IPS-18c (cell line): ENCODE measurements around the gene UBAP2.

Experiments
- H3K4me3 ChIP-seq: 2 replicates; pipeline ENCODE4 v1.7.0; 2013; ENCODE audit warnings: low read depth, mild to moderate bottlenecking, low read length, moderate library complexity; ENCODE audit not compliant: insufficient read depth
- H3K9me3 ChIP-seq: one replicate; pipeline ENCODE4 v1.6.1; 2013; ENCODE audit warnings: mild to moderate bottlenecking, low read length, moderate library complexity; ENCODE audit not compliant: control insufficient read depth, insufficient read depth

UBAP2 gene

DNA sequence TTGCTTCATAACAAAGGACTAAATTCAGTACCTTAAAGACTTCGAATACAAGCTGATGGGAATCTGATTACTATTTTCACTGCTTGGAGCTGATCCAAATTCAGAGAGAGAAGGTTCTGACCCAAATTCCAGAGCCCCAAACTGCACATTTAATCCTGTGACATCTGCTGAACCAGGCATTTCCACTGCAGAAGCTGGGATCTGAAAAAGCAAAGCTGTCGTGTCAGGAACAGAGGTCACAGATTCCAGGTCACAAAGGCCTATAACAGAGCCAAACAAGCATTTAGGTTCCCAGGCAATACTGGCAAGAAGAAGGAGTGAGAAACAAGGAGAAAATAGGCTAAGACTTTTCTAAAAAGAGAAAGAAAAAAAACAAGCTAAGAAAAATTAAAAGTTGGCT is 105.3 kb downstream of the UBAP2 start:
- no peak overlapping the region for H3K4me3 ChIP-seq
- H3K9me3 ChIP-seq = no peaks in the 10 kb centered on the region

DNA sequence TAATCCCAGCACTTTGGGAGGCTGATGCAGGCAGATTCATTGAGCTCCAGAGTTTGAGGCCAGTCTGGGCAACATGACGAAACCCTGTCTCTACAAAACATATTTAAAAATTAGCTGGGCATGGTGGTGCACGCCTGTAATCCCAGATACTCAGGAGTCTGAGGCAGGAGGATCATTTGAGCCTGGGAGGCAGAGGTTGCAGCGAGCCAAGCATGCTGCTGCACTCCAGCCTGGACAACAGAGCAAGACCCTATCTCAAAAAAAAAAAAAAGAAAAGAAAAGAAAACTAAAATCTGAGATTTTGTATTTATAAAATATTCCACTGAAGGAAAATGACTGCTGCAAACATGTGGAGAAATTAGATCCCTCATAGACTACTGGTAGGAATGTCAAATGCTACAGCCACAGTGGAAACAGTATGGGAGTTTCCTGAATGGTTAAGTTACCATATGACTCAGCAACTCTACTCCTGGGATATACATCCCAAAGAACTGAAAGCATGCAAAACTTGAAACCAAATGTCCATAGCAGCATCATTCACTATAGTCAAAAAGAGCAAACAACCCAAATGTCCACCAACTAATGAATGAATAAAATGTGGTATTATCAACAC is 106.1 kb downstream of the UBAP2 start:
- Histone ChIP-seq H3K4me3 (no peak overlapping the region), H3K9me3 (no peaks in the 10 kb centered on the region)

DNA sequence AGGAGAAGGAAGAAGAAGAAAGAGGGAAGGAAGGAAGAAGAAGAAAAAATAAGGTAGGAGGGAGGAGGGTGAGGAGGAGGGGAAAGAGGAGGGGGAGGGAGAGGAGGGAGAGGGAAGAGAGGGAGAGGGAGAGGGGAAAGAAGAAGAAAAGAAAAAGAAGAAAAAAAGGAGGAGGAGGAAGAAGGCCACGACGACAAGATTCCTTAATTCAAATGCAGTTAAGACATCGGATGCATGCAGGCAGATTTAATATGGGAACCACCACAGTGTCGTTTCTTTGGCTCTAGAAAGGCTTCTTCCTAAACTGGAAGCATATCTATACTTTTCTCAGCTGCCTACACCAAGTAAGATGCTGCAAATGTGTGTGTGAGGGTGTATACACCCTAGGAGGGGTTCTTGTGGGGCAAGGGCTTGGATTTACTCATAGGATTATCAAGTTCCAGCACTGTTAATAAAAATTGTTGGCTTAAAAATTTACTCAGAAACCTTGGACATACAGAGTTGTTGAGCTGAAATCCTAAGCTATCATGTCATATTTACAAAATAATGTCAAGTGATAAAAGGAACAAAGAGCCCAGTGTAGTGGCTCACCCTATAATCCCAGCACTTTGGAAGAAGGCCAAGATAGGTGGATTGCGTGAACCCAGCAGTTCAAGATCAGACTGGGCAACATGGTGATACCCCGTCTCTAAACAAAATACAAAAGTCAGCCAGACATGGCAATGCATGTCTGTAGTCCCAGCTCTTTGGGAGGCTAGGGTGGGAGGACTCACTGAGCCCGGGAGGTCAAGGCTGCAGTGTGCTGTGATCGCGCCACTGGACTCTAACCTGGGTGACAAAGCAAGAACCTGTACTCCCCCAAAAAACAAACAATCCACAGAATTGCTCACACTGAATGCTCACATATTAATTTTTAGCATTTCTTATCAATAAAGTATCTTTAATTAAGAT is 108.5 kb downstream of the UBAP2 start:
- H3K4me3 ChIP-seq = no peak overlapping the region
- no peaks in the 10 kb centered on the region for H3K9me3 ChIP-seq

DNA sequence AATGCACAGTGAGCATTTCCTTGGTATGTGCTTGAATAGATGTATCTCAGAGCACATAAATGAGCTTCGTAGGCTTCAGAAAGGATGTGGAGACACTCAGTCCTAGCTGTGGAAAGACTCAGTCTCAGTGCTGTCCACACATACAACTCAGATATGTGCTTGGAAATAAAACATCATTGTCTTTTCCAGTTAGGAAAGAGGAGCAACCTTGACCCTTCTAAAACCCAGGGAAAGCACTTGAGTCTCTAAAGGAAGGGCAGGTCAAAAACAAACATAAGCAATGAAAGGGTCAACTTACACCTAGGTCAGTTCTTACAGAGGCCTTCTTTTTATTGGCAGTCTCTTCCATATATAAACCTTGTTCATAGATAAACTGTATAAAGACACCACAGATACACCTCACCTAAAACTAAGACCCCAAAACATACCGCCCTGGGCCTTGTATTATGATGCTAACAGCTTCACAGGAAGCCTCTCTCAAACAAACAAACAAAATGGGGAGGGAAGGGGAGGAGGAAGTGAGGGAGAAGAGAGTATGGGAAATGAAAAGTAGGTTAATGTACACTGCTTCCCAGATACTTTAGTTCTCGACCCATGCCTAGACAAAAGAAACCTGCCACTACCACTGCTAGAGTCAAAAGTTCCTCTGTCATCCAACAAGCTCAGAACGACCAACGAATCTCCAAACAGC is 114.4 kb downstream of the UBAP2 start:
- no peak overlapping the region for H3K4me3 ChIP-seq
- no peaks in the 10 kb centered on the region for H3K9me3 ChIP-seq

DNA sequence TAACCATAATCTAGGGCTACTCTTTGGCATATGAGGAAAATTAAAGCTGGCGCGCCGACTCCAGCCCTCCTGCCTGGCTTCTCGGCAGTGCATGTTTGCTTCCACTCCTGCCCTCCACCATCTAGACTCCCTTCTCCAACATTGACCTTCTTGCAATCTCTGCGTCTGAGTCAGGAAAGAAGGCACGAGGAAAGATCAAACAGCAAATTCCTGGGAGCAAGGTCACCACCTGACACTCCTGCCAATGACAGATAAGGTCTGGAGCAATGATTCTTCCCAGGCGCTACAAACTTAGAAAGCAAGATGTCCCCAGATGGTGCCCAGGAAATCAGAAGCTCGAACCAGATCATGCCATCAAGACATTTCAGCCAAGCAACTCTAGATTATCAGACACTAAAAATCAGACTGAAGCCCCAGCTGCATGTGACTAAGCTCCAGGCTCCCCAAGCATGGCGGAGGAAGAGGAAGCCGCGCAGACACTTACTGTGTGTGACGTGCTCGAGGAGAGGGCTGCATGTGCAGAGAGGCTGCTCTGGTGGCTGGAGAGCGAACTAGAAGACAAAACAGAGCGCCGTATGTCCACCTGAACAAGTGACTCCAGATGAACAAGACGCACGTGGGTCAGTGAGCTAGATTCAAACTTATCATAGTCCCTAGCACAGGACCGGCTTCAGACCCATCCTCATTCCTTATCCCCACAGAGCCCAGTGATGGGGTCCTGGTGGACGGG is 116.4 kb downstream of the UBAP2 start:
- no peaks in the 10 kb centered on the region for H3K9me3 ChIP-seq
- no peak overlapping the region for H3K4me3 ChIP-seq

DNA sequence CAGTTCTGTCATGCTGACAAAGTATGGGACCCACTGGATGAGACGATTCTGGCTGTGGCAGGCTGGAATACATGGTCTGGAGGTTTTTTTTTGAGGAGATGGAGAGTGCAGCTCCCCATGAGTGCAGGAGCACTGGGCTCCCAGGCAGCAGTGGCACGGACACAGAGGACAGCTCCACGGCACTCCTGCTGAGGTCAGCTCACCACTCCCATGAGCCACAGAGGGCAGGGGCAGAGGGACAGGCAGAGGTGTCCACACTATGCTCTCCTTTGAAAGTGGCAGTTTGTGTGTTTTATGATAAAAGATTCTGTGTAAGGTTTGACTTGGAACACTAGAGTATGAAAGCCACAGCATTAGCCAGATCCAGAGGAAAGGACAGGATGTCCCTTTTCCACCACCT is 117.4 kb downstream of the UBAP2 start:
- Histone ChIP-seq H3K4me3 (no peak overlapping the region), H3K9me3 (no peaks in the 10 kb centered on the region)

DNA sequence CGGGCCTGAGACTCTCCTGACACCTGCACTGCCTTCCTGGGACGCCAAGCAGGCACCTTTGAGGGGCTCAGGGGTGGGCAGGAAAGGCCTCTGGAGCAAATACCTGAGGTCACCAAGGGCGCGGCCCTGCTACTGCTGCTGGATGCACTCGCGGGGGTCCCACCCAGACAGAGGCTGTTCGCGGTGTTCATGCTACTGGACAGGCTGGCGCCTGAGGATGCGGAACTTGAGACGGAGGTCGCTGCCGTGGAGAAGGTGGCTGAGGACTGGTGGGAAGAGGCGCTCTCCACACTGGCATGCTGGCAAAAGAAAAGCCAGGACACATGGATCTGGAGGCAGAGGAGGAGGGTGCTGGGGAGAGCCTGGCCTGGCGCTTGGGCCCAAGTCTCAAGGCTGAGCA is 121.0 kb downstream of the UBAP2 start:
- no peaks in the 10 kb centered on the region for H3K9me3 ChIP-seq
- no peak overlapping the region for H3K4me3 ChIP-seq

DNA sequence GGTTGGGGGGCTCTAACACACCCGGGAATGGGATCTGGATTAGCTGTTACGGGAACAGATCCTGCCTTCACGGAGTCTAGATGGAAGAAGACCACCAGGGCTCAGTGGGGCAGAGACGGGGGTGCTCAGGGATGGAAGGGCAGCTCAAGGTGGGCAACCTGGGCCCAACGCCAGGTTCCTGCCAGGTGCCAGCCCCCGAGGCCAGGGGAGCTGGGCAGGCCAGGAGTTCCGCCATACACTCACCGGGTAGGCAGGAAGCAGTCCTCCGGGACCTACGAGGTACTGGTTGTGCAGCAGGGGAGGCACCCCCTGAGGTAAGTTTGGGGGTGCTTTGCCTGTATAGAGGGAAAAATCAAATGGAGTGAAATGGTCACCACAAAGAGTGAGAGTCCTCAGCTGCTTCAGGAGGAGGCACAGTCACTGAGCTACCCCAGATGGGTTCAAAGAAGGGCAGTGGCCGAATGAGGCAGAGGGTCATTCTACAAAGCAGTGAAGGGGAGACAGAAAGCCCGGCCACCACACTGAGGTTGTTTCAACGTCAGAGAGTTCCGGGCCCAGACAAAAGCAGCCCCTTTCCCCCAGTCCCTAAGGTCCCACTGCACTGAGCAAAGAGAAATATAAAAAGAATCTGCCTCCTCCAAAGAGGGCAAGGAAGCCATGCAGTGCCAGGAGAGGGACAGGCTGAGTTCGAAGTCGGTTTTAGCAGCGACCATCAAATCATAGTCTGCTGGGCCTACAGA is 121.8 kb downstream of the UBAP2 start:
- Histone ChIP-seq H3K9me3 (no peaks in the 10 kb centered on the region), H3K4me3 (no peak overlapping the region)

DNA sequence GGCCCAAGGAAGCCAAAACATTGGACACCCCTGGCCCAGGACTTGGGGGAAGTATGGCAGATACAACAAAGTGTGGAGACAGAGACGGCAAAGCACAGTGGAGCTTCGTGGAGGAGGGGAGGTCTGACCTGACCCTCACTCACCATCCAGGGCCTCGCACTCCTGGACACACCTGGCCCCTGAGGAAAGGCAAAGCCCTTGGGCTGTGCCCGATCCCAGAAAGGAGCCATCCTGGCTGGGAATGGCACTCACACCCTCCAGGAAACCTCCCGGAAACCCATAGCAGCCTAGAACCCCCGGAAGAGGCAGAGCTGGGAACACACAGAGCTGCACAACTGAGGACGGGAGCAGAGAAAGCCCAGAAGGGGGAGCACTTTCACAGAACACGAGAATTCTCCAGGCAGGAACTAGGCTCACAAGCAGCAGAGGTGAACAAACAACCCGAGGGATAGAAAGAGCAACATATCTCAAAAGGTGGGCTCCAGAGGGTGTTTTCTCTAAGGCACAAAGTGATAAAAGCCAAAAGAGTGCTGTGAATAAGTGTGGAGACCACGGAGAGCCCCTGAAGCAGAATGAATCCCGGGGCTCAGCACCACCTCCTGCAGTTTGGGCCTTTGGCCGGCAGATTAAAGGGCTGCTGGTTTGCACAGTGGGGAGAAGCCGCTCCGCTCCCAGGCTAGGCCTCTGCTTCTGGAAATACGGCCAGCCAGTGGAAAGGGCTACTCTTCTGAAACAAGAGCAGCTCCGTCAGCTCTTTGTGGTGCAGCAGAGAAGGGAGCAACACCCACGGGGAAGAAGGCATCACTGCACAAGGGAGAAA is 123.5 kb downstream of the UBAP2 start:
- H3K4me3 ChIP-seq = no peak overlapping the region
- H3K9me3 ChIP-seq = no peaks in the 10 kb centered on the region

DNA sequence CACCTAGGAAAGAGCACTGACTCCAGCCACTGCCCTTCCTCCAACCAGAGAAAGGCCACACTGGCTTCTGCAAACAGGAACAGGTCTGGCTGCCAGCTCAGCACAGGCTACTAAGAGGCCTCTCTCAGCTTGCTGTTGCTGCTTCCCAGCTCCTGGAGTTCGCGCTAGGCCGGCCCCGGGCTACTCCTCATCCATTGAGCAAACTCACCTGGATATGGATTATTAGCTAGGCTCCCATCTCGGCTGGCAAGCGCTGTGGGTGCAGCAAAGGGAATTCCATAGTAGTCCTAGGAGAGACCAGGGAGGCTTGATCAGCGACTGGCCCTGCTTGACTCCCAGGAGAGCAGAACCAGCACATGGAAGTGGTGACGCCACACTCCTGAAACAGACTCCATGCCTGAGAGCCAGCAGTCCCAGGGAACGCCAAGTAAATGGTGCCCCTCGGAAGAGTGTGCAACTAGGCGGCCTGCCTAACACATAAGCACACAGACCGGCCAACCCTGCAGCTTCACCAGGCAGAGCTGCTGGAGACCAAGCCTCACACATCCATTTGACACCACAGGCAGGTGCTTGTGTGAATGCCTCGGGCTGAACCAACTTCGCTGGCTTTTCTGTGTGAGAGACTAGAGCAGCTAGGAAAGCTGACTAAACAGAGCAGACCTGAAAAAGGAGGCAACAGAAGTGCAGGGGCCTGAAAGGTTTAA is 124.5 kb downstream of the UBAP2 start:
- Histone ChIP-seq H3K4me3 (no peak overlapping the region), H3K9me3 (no peaks in the 10 kb centered on the region)

DNA sequence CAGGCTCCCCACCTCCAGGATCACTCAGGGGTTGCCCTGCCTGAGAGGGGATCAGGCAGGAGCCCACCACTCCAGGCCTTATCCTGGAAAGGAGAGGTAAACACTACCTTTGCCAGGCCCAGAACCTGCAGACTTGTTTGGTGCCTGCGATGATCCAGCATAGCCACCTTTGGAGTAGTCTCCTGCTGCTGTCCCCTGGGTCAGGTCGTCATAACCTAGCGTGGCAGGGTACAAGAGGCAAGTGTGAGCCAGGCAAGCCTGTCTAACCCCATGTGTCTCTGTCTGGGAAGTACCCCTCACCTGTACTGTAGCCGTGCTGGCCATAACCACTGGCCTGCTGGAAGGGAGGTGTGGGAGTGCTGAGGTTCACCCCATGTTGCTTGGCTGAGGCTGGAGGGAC is 125.6 kb downstream of the UBAP2 start:
- Histone ChIP-seq H3K9me3 (no peaks in the 10 kb centered on the region), H3K4me3 (no peak overlapping the region)

DNA sequence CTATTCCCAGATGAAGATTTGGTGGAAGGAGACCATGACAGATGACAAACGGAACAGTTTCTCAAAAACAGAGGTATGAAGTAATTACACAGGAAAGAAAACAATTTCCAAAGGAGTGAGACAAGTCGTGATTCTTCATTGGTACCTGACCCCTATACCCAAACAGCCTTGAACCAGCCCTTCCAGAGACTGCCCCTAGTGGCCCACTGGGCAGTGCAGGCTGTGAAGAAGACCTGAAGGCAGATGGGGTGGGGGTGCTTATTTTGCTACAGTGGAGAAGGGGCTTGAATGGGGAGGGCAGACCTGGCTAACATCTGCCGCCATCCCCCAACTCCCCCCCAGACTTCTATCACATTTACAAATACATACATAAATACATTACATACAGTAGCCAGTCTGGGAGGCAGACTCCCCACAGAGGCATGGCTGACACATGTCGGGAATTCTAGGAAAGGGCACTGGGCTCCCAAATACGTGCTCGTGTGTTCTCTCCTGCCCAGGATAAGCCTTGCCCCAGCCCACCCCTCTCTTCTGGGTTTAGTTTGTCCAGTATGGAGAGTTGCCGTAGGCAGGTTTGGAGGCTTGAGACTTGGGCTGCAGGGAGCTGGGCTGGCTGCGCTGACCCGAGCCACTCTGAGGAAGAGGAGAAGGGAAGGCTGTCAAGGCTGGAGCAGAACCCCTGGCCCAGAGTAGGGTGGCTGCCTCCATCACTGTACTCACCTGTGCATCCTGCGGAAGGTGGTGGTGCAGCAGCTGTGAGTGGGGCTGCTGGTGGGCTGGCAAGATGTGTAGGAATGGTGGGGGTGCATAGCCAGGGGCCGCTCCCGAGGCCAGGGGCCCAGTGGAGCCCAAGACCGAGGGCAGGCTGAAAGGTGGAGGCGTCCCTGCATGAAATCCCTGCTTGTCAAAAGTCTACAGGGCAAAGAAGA is 126.5 kb downstream of the UBAP2 start:
- Histone ChIP-seq H3K9me3 (no peaks in the 10 kb centered on the region), H3K4me3 (no peak overlapping the region)

DNA sequence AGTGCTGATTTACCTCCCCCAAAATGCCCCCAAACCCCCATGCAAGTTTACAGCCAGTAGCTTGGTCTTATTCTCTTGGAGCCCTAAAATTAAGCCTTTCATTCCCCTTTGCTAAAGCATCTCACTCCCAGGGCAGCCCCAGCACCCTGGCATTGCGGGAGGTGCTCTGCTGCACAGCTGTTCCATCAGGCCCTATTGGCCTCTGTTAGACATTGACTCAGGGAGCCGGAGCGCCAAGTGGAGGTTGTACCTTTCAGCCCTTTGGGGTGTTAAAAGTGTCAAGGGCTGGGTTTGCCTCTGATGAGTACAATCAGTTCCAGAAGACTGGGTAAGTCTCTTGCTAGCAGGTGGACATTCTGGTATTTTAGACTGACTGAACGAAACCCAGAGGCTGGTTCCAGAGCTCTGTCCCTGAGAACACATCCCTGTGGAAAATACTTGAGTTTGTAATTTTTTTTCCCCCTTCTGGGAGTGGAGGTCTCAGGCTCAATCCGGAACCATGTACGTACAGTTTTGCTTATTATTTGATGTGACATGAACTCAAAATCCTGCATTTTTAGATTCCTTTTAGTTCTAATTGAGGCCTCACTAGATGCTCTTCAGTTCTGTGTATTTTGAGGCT is 129.3 kb downstream of the UBAP2 start:
- Histone ChIP-seq H3K4me3 (no peak overlapping the region), H3K9me3 (no peaks in the 10 kb centered on the region)

DNA sequence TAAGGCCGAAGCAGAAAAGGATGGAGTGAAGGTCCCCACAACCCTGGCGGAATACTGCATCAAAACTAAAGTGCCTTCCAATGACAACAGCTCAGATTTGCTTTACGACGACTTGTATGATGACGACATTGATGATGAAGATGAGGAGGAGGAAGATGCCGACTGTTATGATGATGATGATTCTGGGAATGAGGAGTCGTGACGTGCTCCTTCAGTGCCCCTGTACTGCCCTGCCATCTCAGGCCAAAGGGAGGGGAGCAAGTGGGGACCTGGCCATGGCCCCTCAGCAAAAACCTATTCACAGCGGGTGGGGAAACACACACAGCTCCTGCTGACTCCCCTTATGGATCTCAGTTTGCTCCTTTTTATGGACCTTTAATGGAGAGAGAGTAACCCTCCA is 131.7 kb downstream of the UBAP2 start:
- Histone ChIP-seq H3K4me3 (no peak overlapping the region), H3K9me3 (no peaks in the 10 kb centered on the region)
